ENCODE data around the gene PRSS57. TPM values are rescaled to one million over a fixed set of nuclear protein-coding genes. Genes with fewer than 3 reads are reported as not detected.

Gene PRSS57
- total RNA-seq, 5 donors from 2014 or later (not counting 1 experiment from before 2014, with no cell fraction given): 0.86 to 2.5 (median 1.7) TPM; not detected in 1

DNA sequence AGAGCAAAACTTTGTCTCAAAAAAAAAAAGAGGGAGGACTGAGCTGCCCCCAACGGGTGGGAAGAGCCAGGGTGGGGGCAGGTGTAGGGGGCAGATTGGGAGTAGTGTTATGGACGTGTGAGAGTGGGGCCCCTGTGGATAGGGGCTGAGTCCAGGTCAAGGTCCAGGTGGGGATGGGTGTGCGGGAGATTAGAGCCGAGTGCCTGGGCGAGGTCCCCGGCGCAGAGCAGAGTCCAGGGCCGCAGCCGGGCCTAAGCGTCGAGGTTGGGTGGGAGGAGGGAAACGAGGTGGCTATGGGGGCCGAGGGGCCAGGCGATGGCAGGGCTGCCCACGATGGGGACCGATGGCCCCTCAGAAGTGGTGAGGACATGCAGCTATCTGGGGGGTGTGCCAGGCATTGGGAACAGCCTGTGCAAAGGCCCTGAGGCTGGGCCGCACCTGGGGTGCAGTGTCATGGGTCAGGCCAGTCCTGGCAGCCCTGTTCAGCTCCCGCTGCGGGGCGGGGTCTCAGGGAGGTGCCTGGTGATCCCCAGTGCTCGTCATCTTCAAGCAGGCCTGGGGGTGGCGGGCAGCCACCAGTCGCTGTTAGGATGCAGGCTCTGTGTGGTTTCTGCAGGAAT is 43.4 kb upstream of the PRSS57 start:
- WGBS (ENCODE audit: insufficient coverage): 81% methylated on average over 23 of the region's 23 CpGs
- H3K9me3 Mint-ChIP-seq: no peaks in the 10 kb centered on the region
- H3K27ac Mint-ChIP-seq: no peak overlapping the region
- ChIA-PET CTCF (no interaction called here), POLR2A (no interaction called here)
- Histone ChIP-seq H3K27me3 (replicated peaks in 1 of 2; ENCODE audit: control insufficient read depth in 2 of 2, extremely low read depth in 1 of 2, insufficient read depth in 2 of 2, low read length in 1 of 2) (peaks cover 0 to 43% of the 10 kb centered on the region in 2 experiments), H3K36me3 (ENCODE audit: control insufficient read depth in 2 of 2, extremely low read depth in 1 of 2, insufficient read depth in 1 of 2, low read length in 1 of 2) (no peaks in the 10 kb centered on the region), H3K4me3 (ENCODE audit: control insufficient read depth in 1 of 2, extremely low read depth in 1 of 2, low read length in 1 of 2) (no peak overlapping the region), H3K4me1 (ENCODE audit: control insufficient read depth in 1 of 2, extremely low read depth in 1 of 2, insufficient read depth in 2 of 2, low read length in 2 of 2) (peaks cover 0 to 9% of the 10 kb centered on the region in 2 experiments), H3K9me3 (no peaks in the 10 kb centered on the region), H3K27ac (ENCODE audit: low read length) (no peak overlapping the region)
- H3K4me3 Mint-ChIP-seq: no peak overlapping the region
- H3K27me3 Mint-ChIP-seq: peaks cover 0 to 2% of the 10 kb centered on the region in 2 donors
- H3K36me3 Mint-ChIP-seq: no peaks in the 10 kb centered on the region
- H3K4me1 Mint-ChIP-seq: peaks cover 4 to 12% (median 4%) of the 10 kb centered on the region in 3 donors
- DNase-seq (no peak), ATAC-seq (replicated peaks in 1 of 4) (no peak)

DNA sequence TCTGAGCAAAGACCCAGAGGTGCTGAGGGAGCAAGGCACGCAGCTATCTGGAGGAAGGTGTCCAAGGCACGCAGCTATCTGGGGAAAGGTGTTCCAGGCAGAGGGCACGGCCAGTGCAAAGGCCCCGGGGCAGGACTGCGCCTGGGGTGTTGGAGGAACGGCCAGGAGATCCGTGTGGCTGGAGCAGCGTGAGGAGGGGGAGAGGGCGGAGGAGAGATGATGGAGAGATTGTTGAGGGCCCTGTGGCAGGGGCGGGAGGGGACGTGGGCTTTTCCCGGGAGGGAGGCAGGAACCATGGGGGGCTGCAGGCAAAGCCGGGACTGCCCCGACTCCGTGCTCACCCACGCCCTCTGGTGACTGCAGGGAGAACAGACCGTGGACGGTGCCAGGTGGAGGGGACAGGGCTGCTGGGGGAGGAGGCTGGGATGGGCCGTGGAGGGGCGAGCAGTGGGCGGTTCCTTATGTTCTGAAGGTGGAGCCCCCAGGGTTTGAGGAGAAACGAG is 42.4 kb upstream of the PRSS57 start:
- Histone ChIP-seq H3K9me3 (no peaks in the 10 kb centered on the region), H3K4me3 (ENCODE audit: control insufficient read depth in 1 of 2, extremely low read depth in 1 of 2, low read length in 1 of 2) (no peak overlapping the region), H3K4me1 (ENCODE audit: control insufficient read depth in 1 of 2, extremely low read depth in 1 of 2, insufficient read depth in 2 of 2, low read length in 2 of 2) (peaks cover 0 to 17% of the 10 kb centered on the region in 2 experiments), H3K27me3 (replicated peaks in 1 of 2; ENCODE audit: control insufficient read depth in 2 of 2, extremely low read depth in 1 of 2, insufficient read depth in 2 of 2, low read length in 1 of 2) (peaks cover 0 to 37% of the 10 kb centered on the region in 2 experiments), H3K27ac (ENCODE audit: low read length) (no peak overlapping the region), H3K36me3 (ENCODE audit: control insufficient read depth in 2 of 2, extremely low read depth in 1 of 2, insufficient read depth in 1 of 2, low read length in 1 of 2) (no peaks in the 10 kb centered on the region)
- ChIA-PET POLR2A (no interaction called here), CTCF (interaction anchor here (0.5 to 0.7 kb wide), 2 partner anchors 45 to 133 kb away, joined by 3 to 4 read pairs; no protein-coding TSS in a partner anchor)
- WGBS (ENCODE audit: insufficient coverage): 37% methylated on average over 22 of the region's 22 CpGs
- DNase-seq (peak; percentile 12 to 71 (median 41)), ATAC-seq (replicated peaks in 1 of 4) (peak; percentile 68 to 79 (median 68))
- Mint-ChIP-seq H3K27me3 (peaks cover 0 to 2% of the 10 kb centered on the region in 2 donors), H3K4me1 (peaks cover 7 to 12% (median 10%) of the 10 kb centered on the region in 3 donors), H3K36me3 (no peaks in the 10 kb centered on the region), H3K27ac (no peak overlapping the region), H3K9me3 (no peaks in the 10 kb centered on the region), H3K4me3 (no peak overlapping the region)

DNA sequence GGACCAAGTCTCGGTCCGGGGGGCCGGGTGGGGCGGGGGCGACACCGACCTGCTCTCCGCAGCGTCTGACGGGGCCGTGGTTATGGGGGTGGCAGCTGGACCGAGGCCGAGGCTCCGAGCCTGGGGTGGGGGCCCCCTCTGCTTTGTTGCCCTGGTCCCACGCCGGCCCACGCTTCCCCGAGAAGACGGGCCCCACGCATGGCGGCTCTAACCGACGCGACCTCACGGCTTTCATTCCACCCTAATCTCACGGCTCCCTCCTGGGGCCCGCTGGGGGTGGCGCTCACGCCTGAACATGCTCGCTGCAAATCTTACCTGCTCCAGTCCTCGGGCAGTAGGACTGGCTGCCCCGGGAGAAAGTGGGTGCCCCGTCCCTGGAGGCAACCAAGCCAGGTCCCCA is 40.9 kb upstream of the PRSS57 start:
- ChIA-PET POLR2A (no interaction called here), CTCF (no interaction called here)
- ATAC-seq (replicated peaks in 1 of 4) (no peak), DNase-seq (no peak)
- no peaks in the 10 kb centered on the region for H3K9me3 ChIP-seq
- H3K4me3 ChIP-seq (ENCODE audit: control insufficient read depth in 1 of 2, extremely low read depth in 1 of 2, low read length in 1 of 2): no peak overlapping the region
- Mint-ChIP-seq H3K36me3 (no peaks in the 10 kb centered on the region), H3K27ac (no peak overlapping the region), H3K9me3 (no peaks in the 10 kb centered on the region), H3K4me1 (peaks cover 7 to 13% (median 12%) of the 10 kb centered on the region in 3 donors), H3K4me3 (no peak overlapping the region), H3K27me3 (peaks cover 0 to 2% of the 10 kb centered on the region in 2 donors)
- H3K4me1 ChIP-seq (ENCODE audit: control insufficient read depth in 1 of 2, extremely low read depth in 1 of 2, insufficient read depth in 2 of 2, low read length in 2 of 2): peaks cover 0 to 18% of the 10 kb centered on the region in 2 experiments
- 94% methylated on average over 30 of the region's 32 CpGs for WGBS (ENCODE audit: insufficient coverage)
- H3K27ac ChIP-seq (ENCODE audit: low read length): no peak overlapping the region
- H3K27me3 ChIP-seq (replicated peaks in 1 of 2; ENCODE audit: control insufficient read depth in 2 of 2, extremely low read depth in 1 of 2, insufficient read depth in 2 of 2, low read length in 1 of 2): peaks cover 0 to 35% of the 10 kb centered on the region in 2 experiments
- H3K36me3 ChIP-seq (ENCODE audit: control insufficient read depth in 2 of 2, extremely low read depth in 1 of 2, insufficient read depth in 1 of 2, low read length in 1 of 2): no peaks in the 10 kb centered on the region

DNA sequence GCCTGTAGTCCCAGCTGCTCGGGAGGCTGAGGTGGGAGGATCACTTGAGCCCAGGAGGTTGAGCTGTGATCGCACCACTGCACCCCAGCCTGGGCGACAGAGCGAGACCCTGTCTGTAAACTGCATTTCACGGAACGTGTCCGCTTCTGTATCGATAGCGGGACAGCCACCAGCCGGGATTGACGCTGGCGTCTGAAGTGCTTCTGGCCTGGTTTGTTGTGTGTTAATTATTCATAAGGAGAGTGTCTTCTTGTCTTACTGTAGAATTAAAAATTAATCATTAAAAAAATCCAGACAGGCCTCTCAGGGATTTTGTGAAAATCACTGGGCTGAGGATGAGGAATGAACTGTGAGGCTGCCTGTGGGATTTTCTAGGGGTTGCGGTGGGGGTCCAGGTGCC is 39.5 kb upstream of the PRSS57 start:
- no peak overlapping the region for H3K27ac ChIP-seq (ENCODE audit: low read length)
- H3K9me3 Mint-ChIP-seq: no peaks in the 10 kb centered on the region
- H3K27ac Mint-ChIP-seq: no peak overlapping the region
- DNase-seq (no peak), ATAC-seq (replicated peaks in 1 of 4) (no peak)
- no peaks in the 10 kb centered on the region for H3K36me3 Mint-ChIP-seq
- peaks cover 0 to 2% of the 10 kb centered on the region in 2 donors for H3K27me3 Mint-ChIP-seq
- 81% methylated on average over 5 of the region's 13 CpGs for WGBS (ENCODE audit: insufficient coverage)
- no peak overlapping the region for H3K4me3 ChIP-seq (ENCODE audit: control insufficient read depth in 1 of 2, extremely low read depth in 1 of 2, low read length in 1 of 2)
- H3K36me3 ChIP-seq (ENCODE audit: control insufficient read depth in 2 of 2, extremely low read depth in 1 of 2, insufficient read depth in 1 of 2, low read length in 1 of 2): no peaks in the 10 kb centered on the region
- ChIA-PET CTCF (interaction anchor here (0.6 to 1.1 kb wide), 3 partner anchors 11 to 151 kb away, joined by 3 to 5 read pairs (median 3); no protein-coding TSS in a partner anchor), POLR2A (interaction anchor here in 1 of 2 donors (0.6 kb wide), 1 partner anchor 107 kb away, joined by 6 read pairs; no protein-coding TSS in a partner anchor)
- H3K4me1 ChIP-seq (ENCODE audit: control insufficient read depth in 1 of 2, extremely low read depth in 1 of 2, insufficient read depth in 2 of 2, low read length in 2 of 2): peaks cover 0 to 18% of the 10 kb centered on the region in 2 experiments
- H3K4me3 Mint-ChIP-seq: no peak overlapping the region
- no peaks in the 10 kb centered on the region for H3K9me3 ChIP-seq
- peaks cover 7 to 13% (median 12%) of the 10 kb centered on the region in 3 donors for H3K4me1 Mint-ChIP-seq
- H3K27me3 ChIP-seq (replicated peaks in 1 of 2; ENCODE audit: control insufficient read depth in 2 of 2, extremely low read depth in 1 of 2, insufficient read depth in 2 of 2, low read length in 1 of 2): peaks cover 0 to 31% of the 10 kb centered on the region in 2 experiments

DNA sequence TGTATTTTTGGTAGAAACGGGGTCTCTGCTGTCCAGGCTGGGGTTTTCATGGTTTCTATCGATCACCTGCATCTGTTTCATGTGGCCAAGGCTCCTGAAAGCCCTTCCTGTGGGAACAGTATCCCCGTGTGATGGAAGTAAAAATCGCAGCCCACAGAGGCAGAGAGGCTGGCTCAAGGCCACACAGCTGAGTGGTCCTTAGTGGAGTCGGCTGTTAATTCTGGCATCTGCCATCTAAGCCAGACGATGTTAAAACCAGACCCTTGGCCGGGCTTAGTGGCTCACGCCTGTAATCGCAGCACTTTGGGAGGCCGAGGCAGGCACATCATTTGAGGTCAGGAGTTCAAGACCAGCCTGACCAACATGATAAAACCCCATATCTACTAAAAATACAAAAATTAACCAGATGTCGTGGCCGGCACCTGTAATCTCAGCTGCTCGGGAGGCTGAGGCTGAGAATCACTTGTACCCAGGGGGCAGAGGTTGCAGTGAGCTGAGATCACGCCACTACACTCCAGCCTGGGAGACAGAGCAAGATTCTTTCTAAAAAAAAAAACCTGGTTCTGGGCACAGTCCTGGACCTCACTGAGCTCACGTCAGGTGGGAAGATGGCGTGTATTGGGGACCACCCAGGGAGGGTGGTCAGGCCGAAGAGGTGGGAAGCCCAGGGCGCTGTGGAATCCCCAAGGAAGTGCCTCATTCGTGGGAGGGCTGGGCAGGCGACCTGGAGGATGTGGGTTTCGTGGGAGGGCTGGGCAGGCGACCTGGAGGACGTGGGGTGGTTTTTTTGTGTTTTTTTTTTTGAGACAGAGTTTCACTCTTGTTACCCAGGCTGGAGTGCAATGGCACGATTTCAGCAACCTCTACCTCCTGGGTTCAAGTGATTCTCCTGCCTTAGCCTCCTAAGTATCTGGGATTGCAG is 37.2 kb upstream of the PRSS57 start:
- Histone ChIP-seq H3K27me3 (replicated peaks in 1 of 2; ENCODE audit: control insufficient read depth in 2 of 2, extremely low read depth in 1 of 2, insufficient read depth in 2 of 2, low read length in 1 of 2) (peaks cover 0 to 15% of the 10 kb centered on the region in 2 experiments), H3K4me3 (ENCODE audit: control insufficient read depth in 1 of 2, extremely low read depth in 1 of 2, low read length in 1 of 2) (no peak overlapping the region), H3K9me3 (no peaks in the 10 kb centered on the region), H3K36me3 (ENCODE audit: control insufficient read depth in 2 of 2, extremely low read depth in 1 of 2, insufficient read depth in 1 of 2, low read length in 1 of 2) (no peaks in the 10 kb centered on the region), H3K27ac (ENCODE audit: low read length) (no peak overlapping the region), H3K4me1 (ENCODE audit: control insufficient read depth in 1 of 2, extremely low read depth in 1 of 2, insufficient read depth in 2 of 2, low read length in 2 of 2) (peaks cover 0 to 14% of the 10 kb centered on the region in 2 experiments)
- ATAC-seq (replicated peaks in 1 of 4): no peak
- no peak for DNase-seq
- WGBS (ENCODE audit: insufficient coverage): 73% methylated on average over 13 of the region's 24 CpGs
- H3K27me3 Mint-ChIP-seq: peaks cover 0 to 2% of the 10 kb centered on the region in 2 donors
- no peak overlapping the region for H3K27ac Mint-ChIP-seq
- no peaks in the 10 kb centered on the region for H3K36me3 Mint-ChIP-seq
- H3K4me3 Mint-ChIP-seq: no peak overlapping the region
- POLR2A ChIA-PET: no interaction called here
- H3K4me1 Mint-ChIP-seq: peaks cover 7 to 13% (median 10%) of the 10 kb centered on the region in 3 donors
- no peaks in the 10 kb centered on the region for H3K9me3 Mint-ChIP-seq
- CTCF ChIA-PET: interaction anchor here in 1 of 2 donors (0.7 kb wide), 1 partner anchor 45 kb away, joined by 3 read pairs; no protein-coding TSS in a partner anchor

DNA sequence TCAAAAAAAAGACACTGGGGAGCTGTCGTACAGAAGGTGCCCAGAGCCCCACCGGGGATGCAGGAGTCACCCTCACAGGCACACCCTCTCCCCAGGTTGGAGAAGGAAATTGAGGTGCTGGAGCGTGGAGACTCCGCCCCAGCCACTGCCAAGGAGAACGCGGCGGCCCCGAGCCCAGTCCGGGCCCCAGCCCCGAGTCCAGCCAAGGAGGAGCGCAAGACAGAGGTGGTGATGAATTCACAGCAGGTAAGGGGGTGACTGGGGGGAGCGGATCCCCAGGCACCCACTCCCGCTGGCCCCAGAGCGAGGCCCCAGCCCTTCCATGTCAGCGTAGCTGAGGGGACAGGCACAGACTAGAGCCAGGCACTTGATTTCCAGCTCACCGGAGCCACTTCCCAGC is 35.7 kb upstream of the PRSS57 start:
- H3K36me3 ChIP-seq (ENCODE audit: control insufficient read depth in 2 of 2, extremely low read depth in 1 of 2, insufficient read depth in 1 of 2, low read length in 1 of 2): no peaks in the 10 kb centered on the region
- no peaks in the 10 kb centered on the region for H3K36me3 Mint-ChIP-seq
- CTCF ChIA-PET: no interaction called here
- no peak overlapping the region for H3K4me3 ChIP-seq (ENCODE audit: control insufficient read depth in 1 of 2, extremely low read depth in 1 of 2, low read length in 1 of 2)
- no peak overlapping the region for H3K4me3 Mint-ChIP-seq
- H3K4me1 ChIP-seq (ENCODE audit: control insufficient read depth in 1 of 2, extremely low read depth in 1 of 2, insufficient read depth in 2 of 2, low read length in 2 of 2): peaks cover 0 to 14% of the 10 kb centered on the region in 2 experiments
- H3K27ac ChIP-seq (ENCODE audit: low read length): no peak overlapping the region
- peaks cover 6 to 13% (median 7%) of the 10 kb centered on the region in 3 donors for H3K4me1 Mint-ChIP-seq
- H3K27me3 Mint-ChIP-seq: peaks cover 0 to 3% of the 10 kb centered on the region in 2 donors
- no peak overlapping the region for H3K27ac Mint-ChIP-seq
- H3K9me3 ChIP-seq: no peaks in the 10 kb centered on the region
- no peaks in the 10 kb centered on the region for H3K9me3 Mint-ChIP-seq
- WGBS (ENCODE audit: insufficient coverage): 93% methylated on average over 14 of the region's 16 CpGs
- H3K27me3 ChIP-seq (replicated peaks in 1 of 2; ENCODE audit: control insufficient read depth in 2 of 2, extremely low read depth in 1 of 2, insufficient read depth in 2 of 2, low read length in 1 of 2): peaks cover 0 to 10% of the 10 kb centered on the region in 2 experiments
- POLR2A ChIA-PET: no interaction called here
- DNase-seq (no peak), ATAC-seq (replicated peaks in 1 of 4) (no peak)

All from T-cell (primary cell).